Esophagus muscularis mucosa (tissue), 4 donors: Measurements from ENCODE around the gene SLC22A7. TPM values are rescaled to one million over a fixed set of nuclear protein-coding genes. Genes with fewer than 3 reads are reported as not detected.

ENCODE experiments used
- DNase-seq: peaks from one replicate; pipeline ENCODE4 v3.0.0-alpha.2; 2017; ENCODE audit errors: extremely low spot score
- H3K27ac ChIP-seq, 4 donors: fragments of 200-600 bp; sonication (generic); replicated peaks in 1 of 4; 1 replicate in 3 of 4; 2 replicates in 1 of 4; pipeline ENCODE4 v1.5.1; 2016 to 2019; ENCODE audit warnings: mild to moderate bottlenecking in 1 of 4
- H3K27me3 ChIP-seq, 4 donors: fragments of 200-600 bp; sonication (generic); one replicate each; pipeline versions ENCODE4 v1.5.1 to v1.6.0; 2016 to 2019
- H3K36me3 ChIP-seq, 4 donors: fragments of 200-600 bp; sonication (generic); one replicate each; pipeline ENCODE4 v1.5.1; 2016 to 2019
- H3K4me1 ChIP-seq, 4 donors: fragments of 200-600 bp; sonication (generic); one replicate each; pipeline ENCODE4 v1.5.1; 2016 to 2019
- H3K4me3 ChIP-seq, 4 donors: fragments of 200-600 bp; sonication (generic); 1 replicate in 2 of 4; 2 replicates in 2 of 4; pipeline ENCODE4 v1.5.1; 2016 to 2019; ENCODE audit warnings: mild to moderate bottlenecking in 4 of 4, moderate library complexity in 1 of 4
- H3K9me3 ChIP-seq, 4 donors: fragments of 200-600 bp; sonication (generic); 1 replicate in 3 of 4; 2 replicates in 1 of 4; pipeline ENCODE4 v1.5.1; 2016 to 2019
- EP300 ChIP-seq: sonication (generic); formaldehyde crosslinking; IDR thresholded peaks from one replicate; pipeline ENCODE4 v1.6.1; 2017; ENCODE audit warnings: antibody characterized with exemption
- POLR2A ChIP-seq: fragments of 450-650 bp; IDR thresholded peaks from one replicate; pipeline ENCODE4 v1.6.1; 2017; ENCODE audit warnings: antibody characterized with exemption, moderate library complexity, mild to moderate bottlenecking, low read depth
- POLR2AphosphoS5 ChIP-seq, 2 donors: sonication (generic); formaldehyde crosslinking; IDR thresholded peaks; one replicate each; pipeline ENCODE4 v1.6.1; 2017; ENCODE audit warnings: antibody characterized with exemption in 2 of 2
- WGBS: methylation state at CpG from one replicate; pipeline ENCODE4 v1.1.5; 2018; 5-methylcytosine and 5-hydroxymethylcytosine counted together
- intact Hi-C: fragments of 100-400 bp; cut with DNase I; formaldehyde crosslinking; loops from one replicate; pipeline ENCODE4 v1.15.1; 2023
- total RNA-seq, 4 donors: library from RNA; depleted of rRNA; stranded (reverse); fragments of >200 nt; gene quantifications; one replicate each; pipeline versions ENCODE4 v1.1.0 to v1.2.1, GENCODE V29; 2016
- TF ChIP-seq, protein P1 (sequence below), 3 experiments: fragments of 200-600 bp in 2 of 3; fragments of 450-650 bp in 1 of 3; sonication (generic) in 2 of 3; IDR thresholded peaks; one replicate each; pipeline ENCODE4 v1.5.1; 2017 to 2019; ENCODE audit warnings: antibody characterized with exemption in 3 of 3, mild to moderate bottlenecking in 2 of 3, moderate library complexity in 1 of 3

Gene SLC22A7
- total RNA-seq, 4 donors from 2014 or later: not detected

DNA sequence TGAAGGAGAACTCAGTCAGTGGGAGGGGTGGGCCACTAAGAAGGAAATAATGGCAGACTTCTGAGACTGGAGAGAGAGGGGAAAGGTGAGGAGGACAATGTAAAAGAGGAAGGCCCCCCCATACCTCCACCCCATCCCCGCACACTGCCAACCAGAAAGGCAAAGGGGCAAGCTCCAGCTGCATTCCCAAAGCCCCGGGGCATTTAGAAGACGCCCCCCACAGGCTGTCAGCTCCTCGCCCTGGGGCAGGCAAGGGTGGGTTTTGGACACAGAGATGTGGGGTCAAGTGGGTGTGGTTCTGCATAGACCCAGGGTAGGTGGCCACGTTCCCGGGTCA is 20.8 kb upstream of the SLC22A7 start:
- intact Hi-C loops: no loop called here
- Histone ChIP-seq H3K9me3 (no peaks in the 10 kb centered on the region), H3K27ac (peak overlapping the region in 1 of 4 donors; percentile 66), H3K4me1 (peaks cover 9 to 43% (median 34%) of the 10 kb centered on the region in 4 donors), H3K27me3 (peaks cover 0 to 28% (median 5%) of the 10 kb centered on the region in 4 donors), H3K36me3 (no peaks in the 10 kb centered on the region), H3K4me3 (no peak overlapping the region)
- TF ChIP-seq POLR2A (no peak), EP300 (no peak), POLR2AphosphoS5 (IDR thresholded peaks at IDR 0.05) (no peak)
- TF ChIP-seq, protein P1, sequence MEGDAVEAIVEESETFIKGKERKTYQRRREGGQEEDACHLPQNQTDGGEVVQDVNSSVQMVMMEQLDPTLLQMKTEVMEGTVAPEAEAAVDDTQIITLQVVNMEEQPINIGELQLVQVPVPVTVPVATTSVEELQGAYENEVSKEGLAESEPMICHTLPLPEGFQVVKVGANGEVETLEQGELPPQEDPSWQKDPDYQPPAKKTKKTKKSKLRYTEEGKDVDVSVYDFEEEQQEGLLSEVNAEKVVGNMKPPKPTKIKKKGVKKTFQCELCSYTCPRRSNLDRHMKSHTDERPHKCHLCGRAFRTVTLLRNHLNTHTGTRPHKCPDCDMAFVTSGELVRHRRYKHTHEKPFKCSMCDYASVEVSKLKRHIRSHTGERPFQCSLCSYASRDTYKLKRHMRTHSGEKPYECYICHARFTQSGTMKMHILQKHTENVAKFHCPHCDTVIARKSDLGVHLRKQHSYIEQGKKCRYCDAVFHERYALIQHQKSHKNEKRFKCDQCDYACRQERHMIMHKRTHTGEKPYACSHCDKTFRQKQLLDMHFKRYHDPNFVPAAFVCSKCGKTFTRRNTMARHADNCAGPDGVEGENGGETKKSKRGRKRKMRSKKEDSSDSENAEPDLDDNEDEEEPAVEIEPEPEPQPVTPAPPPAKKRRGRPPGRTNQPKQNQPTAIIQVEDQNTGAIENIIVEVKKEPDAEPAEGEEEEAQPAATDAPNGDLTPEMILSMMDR (IDR thresholded peaks at IDR 0.05): no peak
- WGBS: 79% methylated on average over 6 of the region's 6 CpGs
- no peak for DNase-seq

DNA sequence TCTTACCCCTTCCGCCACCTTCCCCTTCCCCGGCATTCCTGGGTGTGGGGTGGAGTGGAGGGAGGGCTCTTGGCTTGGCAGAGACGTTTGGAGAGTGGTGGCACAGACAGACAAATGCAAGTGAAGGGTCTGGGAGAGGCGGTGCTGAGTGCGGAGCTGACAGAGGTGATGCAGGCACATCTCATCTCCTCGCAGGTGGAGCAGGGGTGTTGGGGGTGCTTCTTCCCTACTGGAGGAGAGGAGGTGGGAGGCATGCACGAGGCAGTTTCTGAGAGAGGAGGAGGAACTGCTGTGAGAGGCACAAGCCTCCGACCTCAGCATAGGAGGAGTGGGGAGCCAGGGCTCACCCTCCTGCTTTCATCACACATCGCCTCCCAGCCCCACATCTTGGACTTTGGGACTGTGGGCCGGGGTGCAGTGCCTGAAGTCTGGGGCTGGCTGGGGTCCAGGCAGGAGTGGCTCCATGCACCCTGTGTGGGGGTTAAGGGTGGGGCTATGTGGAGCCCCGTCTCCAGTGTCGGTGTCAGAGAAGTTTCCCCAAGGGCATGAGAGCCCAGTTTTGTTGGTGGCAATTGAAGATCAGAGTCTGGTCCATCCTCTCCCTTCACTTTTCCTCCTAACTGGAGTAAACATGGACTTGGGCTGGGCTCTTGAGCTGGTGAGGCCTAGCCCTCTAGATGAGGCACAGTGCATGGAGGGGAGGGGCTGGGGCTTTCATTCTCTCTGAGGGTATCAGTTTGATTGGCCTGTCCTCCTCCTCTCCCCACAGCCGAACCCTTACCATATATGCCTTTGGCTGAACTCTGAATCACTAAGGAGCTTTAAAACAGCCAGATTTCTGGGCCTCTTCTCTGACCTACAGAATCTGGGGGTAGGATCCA is 20.2 kb upstream of the SLC22A7 start:
- Histone ChIP-seq H3K27ac (peak overlapping the region; percentile 23 to 69 (median 64)), H3K36me3 (no peaks in the 10 kb centered on the region), H3K4me1 (peaks cover 9 to 43% (median 34%) of the 10 kb centered on the region in 4 donors), H3K9me3 (no peaks in the 10 kb centered on the region), H3K27me3 (peaks cover 0 to 34% (median 5%) of the 10 kb centered on the region in 4 donors), H3K4me3 (no peak overlapping the region)
- no peak for TF ChIP-seq POLR2AphosphoS5 (IDR thresholded peaks at IDR 0.05)
- no peak for TF ChIP-seq POLR2A
- TF ChIP-seq, protein P1 (IDR thresholded peaks at IDR 0.05): no peak
- TF ChIP-seq EP300: no peak
- no peak for DNase-seq
- 78% methylated on average over 11 of the region's 13 CpGs for WGBS
- intact Hi-C loops: no loop called here

DNA sequence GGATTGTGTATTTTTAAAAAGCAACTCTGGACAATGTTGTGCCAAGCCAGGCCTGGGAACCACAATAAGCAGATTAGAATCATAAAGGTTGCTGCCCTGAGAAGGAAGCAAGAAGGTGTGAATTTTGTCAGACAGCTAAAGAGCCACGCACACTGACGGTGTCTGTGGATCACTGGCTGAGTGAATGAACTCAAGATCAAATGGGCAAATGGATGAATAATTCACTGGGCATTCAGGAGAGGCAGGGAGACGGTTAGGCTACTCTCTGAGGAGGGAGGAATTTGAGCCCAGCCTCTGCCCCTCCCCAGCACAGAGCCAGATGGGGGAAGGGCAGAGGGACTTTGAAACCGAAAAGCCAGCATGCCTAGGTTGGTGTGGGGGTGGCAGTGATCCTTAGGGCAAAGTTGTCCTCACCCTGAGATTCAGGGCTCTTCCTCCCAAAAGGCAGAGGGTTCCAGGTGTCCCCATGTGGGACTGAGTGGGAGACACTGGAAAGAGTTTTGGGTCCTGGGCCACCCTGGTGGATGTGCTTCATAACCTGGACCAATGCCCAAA is 19.5 kb upstream of the SLC22A7 start:
- DNase-seq: no peak
- H3K4me3 ChIP-seq: no peak overlapping the region
- H3K27me3 ChIP-seq: peaks cover 0 to 41% (median 5%) of the 10 kb centered on the region in 4 donors
- 41% methylated on average over 4 of the region's 4 CpGs for WGBS
- TF ChIP-seq, protein P1 (IDR thresholded peaks at IDR 0.05): no peak
- TF ChIP-seq POLR2A: no peak
- TF ChIP-seq EP300: no peak
- TF ChIP-seq POLR2AphosphoS5 (IDR thresholded peaks at IDR 0.05): no peak
- no peaks in the 10 kb centered on the region for H3K9me3 ChIP-seq
- intact Hi-C loops: no loop called here
- H3K4me1 ChIP-seq: peaks cover 9 to 43% (median 34%) of the 10 kb centered on the region in 4 donors
- no peaks in the 10 kb centered on the region for H3K36me3 ChIP-seq
- peak overlapping the region; percentile 23 to 69 (median 64) for H3K27ac ChIP-seq

DNA sequence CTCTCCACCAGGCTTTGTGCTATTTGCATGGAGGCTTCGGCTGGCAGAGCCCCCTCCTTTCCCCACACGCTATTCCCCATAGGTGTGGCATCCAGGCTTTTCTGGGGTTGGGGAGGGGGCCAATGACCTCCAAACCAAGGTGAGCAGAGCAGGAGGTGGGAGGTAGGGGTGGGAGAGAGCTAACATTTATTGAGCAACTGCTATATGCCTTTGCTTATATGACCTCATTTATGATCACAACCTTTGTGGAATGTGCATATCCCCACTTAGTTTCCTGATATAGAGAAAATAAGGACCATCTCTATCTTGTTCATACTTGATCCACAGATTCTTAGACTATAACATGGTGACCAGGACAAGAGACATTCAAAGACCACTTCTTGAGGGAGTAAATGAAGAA is 17.8 kb upstream of the SLC22A7 start:
- no peak for DNase-seq
- Histone ChIP-seq H3K36me3 (no peaks in the 10 kb centered on the region), H3K4me3 (no peak overlapping the region), H3K27me3 (peaks cover 0 to 45% (median 2%) of the 10 kb centered on the region in 4 donors), H3K9me3 (no peaks in the 10 kb centered on the region), H3K4me1 (peaks cover 8 to 37% (median 32%) of the 10 kb centered on the region in 4 donors), H3K27ac (no peak overlapping the region)
- TF ChIP-seq POLR2AphosphoS5 (IDR thresholded peaks at IDR 0.05) (no peak), EP300 (no peak), POLR2A (no peak)
- TF ChIP-seq, protein P1 (IDR thresholded peaks at IDR 0.05): no peak
- intact Hi-C loops: no loop called here
- WGBS: 69% methylated on average over 2 of the region's 2 CpGs
